ENCODE measurements around the gene TPCN1.

TPCN1 gene

DNA sequence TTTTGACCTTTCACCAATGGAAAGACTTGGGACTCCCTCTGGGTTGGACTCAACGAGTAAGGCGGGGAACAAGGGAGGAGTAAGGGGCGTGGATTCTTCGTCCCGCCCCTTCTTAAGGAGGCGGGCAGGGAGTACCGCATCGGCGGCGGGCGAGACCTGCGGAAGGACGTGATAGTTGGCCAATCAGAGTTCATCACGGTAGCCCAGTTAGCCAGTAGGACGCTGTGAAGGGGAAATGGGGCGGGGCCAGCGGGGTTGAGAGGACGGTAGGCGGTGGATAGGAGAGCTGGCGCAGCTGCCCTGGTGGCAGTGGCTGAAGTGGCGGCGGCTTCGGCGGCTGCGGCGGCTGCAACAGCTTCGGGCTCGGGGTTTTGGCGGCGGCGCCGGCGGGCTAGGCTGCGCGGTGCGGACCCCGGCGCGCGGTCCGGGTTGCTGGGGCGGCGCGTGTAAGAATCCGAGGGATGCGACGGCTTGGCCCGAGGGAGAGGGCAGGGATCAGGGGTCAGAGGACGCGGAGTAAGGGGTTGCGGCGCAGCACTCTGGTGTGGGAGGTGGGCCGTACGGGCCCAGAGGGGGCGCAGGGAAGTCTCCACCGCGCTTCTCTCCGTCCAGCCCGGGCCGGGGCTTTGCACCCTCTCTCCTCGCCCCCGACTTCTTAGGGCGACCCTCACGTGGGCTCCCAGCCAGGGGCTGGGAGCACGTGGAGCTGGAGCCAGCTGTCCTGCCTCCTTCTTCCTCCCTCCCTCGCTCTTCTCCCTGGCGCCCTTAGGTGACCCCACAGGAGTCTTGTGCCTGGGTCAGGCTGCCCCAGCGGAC is at the start of gene TPCN1:
Gene TPCN1 (plus strand): TSS at position 284 of the 816 bp plus-strand sequence. CDS start 5,389 bp downstream, outside the sequence.
- peak; percentile 100 for DNase-seq

DNA sequence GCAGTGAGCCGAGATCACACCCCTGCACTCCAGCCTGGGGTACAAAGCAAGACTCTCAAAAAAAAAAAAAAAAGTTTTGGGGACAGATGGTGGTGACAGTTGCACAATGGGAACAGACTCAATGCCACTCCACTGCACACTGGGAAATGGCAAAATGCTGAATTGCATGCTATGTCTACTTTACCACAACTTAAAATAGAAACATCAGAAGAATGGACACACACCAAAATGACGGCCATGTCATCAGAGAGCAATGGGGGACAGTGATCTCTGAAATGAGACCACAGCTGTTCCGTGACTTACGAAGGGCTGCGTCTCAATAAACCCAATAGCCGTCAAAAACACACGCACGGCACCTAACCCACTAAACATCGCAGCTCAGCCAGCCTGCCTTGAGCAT is 49.7 kb upstream of the TPCN1 start:
- DNase-seq, result no peak

DNA sequence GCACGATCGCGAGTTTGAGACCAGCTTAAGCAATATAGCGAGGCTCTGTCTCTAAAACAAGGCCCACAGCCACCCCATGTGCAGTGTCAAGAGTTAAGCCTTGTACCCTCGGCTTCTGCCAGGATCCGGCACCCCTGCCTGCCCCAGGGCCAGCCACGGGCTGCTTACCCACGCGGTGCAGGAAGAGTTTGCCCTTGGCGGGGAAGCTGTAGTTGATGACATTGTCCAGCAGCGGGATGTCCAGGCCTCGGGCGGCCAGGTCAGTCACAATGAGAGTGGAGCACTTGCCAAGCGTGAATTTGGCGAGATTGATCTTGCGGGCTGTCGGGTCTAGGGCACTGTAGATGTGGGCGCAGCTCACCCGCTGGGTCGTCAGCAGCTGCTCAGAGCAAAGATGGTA is 49.1 kb upstream of the TPCN1 start:
- DNase-seq, result no peak

DNA sequence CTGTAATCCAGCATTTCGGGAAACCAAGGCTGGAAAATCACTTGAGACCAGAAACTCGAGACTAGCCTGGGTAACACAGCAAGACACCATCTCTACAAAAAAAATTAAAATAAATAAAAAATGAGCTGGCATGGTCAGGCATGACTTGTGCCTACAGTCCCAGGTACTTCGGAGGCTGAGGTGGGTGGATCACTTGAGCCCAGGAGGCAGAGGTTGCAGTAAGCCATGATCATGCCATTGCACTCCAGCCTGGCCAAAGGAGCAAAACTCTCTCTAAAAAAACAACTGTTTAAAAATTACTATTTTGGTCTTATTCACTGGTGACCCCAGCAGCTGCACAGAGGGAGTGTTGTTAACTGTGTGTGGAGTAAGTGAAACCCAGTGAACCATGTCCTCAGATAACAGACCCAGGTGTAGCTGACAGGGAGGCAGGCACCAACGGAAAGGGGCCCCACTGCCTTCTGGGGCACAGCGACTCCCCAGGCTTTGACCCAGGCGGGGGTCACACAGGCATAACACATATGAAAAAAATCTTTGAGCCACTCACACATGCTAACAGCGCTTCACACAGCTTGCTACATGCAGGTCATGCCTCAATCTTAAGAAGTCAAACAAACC is 48.1 kb upstream of the TPCN1 start:
- DNase-seq, result no peak

DNA sequence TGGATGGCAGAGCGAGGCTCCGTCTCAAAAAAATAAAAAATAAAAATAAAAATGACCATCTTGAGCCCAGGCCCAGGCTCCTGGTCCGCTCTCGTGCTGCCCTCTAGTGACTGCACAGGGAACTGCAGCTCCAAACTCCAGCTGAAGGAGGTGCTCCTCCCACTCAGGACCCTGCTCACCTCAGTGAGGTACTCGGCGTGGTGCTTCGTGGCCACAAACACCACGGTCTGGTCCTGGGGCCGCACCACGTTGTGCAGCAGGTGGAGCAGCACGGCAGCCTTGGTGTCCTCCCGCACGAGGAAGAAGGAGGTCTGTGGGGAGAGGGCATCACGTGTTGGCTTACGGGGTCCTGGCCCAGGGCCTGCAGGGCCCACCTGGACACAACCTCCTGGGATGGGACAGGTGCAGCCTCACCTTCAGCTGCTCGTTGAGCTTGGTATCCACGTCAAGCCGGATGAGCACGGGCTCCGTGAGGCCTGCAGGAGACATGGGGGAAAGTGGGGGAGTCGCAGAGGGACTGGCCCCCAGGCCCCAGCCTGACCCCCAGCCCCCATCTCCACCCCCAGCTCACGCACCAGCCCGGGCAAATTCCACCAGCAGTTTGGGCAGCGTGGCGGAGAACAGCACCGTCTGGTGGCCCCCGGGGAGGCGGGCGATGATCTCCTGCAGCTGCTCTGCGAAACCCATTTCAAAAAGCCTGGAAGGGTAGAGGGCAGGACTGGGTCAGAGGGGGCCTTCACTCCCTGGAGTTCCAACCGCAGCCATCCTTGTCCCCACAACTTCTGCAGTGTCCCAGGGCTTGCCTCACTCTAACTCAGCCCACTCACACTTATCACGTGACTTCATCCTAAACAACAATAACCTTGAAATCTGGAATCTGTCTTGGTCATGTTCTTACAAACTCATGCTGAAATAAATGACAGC is 46.5 kb upstream of the TPCN1 start:
- DNase-seq, result peak; percentile 89

DNA sequence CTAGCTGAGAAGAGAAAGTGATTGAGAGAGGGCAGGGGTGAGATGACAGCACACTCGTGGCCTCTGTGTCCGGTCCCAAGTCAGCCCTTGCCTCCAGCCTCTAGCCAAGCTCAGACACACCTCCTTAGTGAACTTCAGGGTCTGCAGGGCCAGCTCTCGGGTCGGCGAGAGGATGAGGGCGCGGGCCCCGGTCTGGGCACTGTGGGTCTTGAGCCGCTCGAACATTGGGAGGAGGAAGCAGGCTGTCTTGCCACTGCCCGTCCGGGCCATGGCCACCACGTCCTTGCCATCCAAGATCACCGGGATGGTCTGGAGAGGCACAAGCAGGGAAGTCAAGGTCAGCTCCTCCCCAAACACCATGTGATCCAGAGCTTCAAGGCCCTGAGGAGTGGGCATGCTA is 42.2 kb upstream of the TPCN1 start:
- DNase-seq, result no peak

DNA sequence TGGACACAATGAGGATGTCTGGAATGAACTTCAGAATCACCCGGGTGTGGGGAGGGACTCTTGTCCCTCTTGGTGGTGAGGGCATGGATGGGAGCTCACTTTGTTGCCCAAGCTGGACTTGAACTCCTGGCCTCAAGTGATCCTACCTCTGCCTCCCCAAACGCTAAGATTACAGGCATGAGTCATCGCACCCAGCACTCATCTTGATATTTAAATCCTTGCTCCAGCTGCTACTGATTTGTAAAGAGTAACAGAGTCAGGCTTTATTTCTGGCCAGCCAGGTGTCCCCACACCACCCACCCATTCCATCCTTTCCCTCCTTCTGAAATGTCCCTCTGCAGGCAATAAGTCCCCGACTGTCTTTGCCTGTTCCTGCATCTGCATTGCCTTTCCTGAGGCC is 40.9 kb upstream of the TPCN1 start:
- no peak for DNase-seq

DNA sequence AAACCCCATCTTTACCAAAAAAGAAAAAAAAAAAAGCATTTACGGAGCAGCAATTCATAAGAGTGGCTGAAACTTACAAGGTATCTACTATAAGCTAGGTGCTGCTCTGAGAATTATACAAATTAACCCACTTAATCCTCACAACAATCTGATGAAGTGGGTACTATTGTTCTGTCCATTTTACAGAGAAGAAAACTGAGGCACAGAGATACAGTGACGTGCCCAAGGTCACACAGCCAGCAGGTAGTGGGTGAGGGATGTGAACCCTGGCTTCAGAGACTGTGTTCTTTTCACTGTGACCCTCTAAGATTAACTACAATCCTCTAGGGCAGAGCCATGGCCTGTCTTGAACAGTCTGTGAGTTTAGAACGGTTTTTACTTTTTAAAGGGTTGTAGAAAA is 39.3 kb upstream of the TPCN1 start:
- no peak for DNase-seq

DNA sequence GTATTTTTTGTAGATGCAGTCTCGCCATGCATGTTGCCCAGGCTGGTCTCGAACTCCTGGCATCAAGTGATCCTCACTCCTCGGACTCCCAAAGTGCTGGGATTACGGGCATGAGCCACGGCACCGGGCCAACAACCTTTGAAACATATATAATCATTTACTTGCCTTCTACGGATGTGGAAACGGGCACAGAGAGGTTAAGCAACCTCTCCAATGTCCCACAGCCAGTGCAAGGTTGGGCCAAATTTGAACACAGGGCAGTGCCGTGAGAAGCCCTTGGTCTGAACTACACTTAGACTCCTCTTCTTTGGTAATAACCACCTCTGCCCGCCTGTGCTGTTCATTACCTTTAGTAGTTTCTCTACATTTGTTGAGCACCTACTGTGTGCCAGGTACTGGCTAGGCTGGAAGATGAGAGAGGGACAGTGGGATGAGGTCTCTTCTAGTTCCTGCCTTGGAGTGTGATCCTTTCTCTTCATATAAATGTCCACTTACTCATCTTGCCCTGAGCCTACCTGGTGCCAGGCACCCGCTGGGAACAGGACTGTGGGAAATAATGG is 38.2 kb upstream of the TPCN1 start:
- DNase-seq, result no peak

DNA sequence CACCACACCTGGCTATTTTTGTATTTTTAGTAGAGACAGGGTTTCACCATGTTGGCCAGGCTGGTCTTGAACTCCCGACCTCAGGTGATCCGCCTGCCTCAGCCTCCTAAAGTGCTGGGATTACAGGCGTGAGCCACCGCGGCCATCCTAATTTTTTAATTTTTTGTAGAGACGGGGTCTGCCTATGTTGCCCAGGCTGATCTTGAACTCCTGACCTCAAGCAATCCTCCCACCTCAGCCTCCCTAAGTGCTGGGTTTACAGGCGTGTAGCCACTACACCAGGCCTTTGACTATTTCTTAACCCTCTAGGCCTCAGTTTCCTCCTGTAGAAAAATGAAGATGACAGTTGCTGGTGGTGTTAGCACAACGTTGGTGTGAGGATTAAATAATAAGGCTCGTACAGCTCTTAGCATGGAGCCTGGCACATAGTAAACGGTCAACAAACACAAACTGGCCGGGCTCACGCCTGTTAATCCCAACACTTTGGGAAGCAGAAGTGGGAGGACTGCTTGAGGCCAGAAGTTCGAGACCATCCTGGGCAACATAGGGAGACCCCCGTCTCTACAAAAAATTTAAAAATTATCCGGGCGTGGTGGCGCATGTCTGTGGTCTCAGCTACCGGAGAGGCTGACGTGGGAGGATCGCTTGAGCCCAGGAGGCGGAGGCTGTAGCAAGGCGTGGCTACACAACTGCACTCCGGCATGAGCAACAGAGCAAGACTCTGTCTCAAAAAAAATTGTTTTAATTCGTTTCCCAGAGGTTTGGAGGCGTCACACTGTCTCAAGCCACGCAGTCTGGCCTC is 37.0 kb upstream of the TPCN1 start:
- DNase-seq, result peak; percentile 92

DNA sequence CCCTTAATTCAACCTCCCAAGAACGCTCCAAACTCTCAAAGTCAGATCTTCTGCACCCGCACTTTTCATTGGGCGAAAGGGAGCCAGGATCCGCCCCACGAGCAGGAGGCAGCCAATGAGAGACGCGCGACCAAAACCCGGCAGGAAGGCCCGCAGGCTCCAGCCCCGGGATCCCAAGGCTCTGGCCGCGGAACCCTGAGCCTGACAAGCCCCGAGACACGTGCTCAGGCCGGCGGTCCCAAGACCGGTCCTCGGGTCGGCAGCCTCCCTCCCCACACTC is 36.4 kb upstream of the TPCN1 start:
- peak; percentile 95 for DNase-seq

DNA sequence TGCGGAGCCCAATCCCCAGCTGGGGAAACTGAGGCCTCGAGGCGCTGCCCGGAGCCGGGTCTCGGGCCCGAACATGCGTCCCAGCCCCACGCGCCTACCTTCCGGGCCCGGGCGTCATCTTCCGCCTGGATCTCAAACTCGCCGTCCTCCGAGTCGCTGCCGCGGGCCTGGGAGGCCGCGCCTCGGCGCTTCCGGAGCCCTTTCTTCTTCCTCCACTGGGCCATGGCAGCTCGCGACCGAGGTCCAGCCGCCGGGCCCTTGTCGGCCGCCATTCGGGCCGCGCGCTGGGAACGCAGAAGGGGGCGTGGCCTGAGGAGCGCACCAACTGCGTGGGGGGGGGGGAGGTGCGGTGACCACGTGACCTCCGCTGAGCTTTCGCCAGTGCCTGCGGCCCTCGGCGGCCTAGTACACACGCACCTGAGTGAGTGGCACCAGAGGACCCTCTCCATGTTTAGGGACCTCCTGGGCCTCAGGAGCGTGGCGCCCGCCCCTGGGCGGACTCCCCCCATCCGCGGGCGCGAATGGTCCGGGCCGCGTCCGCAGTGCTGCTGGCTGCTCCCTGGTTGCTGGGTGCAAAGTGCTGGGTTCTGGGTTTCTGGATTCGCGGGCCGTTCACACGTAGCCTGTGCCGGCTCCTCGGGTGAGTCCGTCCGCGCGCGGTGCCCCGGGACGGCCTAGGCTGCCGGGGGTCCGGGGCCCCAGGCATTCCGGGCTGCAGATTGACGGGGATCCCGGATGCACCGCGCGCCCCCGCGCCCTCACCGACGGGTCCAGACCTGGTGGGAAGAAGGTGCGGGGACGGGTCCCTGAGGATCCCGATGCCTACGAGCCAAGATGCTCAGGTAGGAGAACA is 35.9 kb upstream of the TPCN1 start, which contains the start of the genes DDX54 and RITA1:
Gene DDX54 (minus strand): TSS at position 299 of the 853 bp plus-strand sequence. CDS start 27 bp downstream, at position 272.
Gene RITA1 (plus strand): TSS at position 542 of the 853 bp plus-strand sequence. CDS start 1,026 bp downstream, outside the sequence.
- peak; percentile 97 for DNase-seq

DNA sequence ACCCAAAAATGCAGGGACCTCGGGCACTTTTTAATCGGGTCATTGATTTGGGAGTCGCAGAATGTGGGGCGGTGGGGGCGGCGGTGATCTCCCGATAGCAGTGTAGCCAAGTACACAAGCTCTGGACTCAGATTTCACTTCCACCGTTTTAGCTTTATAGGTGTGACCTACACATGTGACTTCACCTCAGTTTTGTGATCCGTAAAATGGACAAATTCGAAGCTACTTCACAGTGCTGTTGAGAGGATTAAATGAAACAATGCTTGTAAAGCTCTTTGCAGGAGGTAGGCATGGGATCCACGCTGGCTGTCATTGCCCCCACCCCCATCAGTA is 35.3 kb upstream of the TPCN1 start:
- no peak for DNase-seq

DNA sequence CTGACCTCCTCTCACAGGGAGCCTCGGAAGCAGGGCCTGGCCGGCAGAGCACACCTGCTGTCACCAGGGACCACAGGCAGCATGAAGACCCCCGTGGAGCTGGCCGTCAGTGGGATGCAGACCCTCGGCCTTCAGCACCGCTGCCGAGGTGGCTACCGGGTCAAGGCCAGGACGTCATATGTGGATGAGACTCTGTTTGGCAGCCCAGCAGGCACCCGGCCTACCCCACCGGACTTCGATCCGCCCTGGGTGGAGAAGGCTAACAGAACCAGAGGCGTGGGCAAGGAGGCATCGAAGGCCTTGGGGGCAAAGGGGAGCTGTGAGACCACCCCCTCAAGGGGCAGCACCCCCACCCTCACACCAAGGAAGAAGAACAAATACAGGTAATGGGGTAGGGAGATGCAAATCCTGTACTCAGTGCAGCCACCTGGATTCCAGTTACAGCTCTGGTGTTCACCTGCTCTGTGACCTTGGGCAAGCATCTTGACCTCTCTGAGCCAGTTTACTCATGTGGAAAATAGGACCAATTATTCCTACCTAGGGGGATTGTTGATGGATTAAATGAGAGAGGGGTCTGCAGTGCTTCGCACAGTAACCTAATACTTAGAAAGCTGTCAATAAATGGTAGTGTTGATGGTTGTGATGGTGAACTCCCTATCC is 34.5 kb upstream of the TPCN1 start:
- DNase-seq, result no peak

DNA sequence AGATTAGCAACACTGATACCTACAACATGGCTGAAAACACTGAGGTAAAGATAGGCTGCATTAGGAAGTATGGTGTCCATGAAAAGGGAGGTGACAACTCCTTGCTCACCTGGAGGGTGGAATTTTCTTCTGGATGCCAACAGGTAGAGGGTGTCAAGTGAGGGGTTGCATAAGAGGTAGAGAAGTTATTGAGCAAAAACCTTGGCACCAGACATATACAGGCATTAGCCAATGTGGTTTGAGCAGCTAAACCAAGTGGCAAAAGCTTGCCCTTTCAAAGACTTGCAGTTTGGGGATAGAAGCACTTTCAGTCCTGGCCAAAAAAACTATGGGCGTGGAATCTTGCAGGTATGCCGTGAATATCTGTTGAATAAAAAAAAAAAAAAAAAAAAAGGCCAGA is 31.9 kb upstream of the TPCN1 start:
- DNase-seq, result no peak

DNA sequence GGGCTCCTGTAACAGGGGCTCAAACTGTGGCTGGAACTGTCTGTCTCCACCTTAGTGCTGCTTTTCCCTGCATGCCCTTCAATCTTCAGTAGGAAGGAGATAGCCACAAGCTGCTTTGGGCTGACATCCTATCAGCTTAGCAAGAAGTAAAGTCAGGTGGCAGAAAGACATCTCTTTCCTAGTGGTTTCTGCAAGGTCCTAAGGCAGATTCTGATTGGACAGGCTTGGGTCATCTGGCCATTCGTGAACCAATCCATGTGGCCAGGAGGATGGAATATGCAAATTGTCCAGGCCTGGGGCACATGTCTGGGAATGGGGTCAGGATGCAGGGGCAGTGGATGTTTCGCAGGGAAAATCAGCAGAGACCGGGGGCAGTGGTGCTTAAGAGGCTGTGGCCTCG is 30.5 kb upstream of the TPCN1 start:
- peak; percentile 94 for DNase-seq

DNA sequence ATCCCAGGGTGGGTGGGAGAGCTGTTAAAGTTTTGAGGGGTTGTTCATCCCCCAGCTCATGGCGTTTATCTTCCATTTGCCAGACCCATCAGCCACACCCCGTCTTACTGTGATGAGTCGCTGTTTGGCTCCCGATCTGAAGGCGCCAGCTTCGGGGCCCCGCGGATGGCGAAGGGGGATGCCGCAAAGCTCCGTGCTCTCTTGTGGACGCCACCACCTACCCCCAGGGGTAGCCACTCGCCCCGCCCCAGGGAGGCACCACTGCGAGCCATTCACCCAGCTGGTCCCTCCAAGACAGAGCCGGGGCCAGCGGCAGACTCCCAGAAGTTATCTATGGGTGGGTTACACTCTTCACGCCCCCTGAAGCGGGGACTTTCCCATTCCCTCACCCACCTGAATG is 30.0 kb upstream of the TPCN1 start:
- no peak for DNase-seq

DNA sequence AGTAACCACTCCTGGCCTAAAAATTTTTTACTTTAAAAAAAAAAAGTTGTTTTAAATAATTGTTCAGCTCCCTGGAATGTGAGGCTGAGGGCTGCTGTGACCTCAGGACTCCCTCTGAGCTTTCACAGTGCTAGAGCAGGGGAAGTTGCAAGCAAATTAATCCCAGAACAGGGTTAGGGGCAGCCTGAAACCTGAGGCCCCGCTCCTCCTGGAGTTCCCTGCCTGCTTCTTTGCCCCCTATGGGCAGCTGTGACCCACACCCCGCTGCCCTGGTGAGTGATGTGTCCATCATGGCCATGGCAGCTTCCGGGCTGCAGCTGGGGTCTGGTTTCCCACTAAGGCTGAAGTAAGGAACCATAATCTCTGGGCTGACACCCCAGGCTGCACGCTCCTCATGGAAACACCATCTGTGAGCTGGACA is 26.3 kb upstream of the TPCN1 start:
- peak; percentile 70 for DNase-seq

DNA sequence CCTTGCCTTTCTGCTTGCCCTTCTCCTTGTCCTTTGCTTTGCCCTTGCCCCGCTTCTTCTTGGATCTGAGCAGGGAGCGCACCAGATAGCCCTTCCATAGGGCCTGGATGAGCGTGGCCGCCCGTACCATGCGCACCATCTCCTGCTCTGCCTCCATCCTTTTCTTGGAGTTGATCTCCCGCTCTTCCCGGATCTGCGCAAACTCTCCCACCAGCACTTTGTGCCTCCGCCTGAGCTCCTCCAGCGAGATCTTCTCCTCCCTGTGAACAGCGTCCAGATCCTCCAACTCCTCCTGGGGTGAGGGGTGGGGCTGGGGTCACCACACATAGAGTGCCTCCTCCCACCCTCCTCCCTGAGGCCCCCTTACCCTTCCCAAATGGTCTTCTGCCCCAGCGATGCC is 25.7 kb upstream of the TPCN1 start:
- DNase-seq, result no peak

DNA sequence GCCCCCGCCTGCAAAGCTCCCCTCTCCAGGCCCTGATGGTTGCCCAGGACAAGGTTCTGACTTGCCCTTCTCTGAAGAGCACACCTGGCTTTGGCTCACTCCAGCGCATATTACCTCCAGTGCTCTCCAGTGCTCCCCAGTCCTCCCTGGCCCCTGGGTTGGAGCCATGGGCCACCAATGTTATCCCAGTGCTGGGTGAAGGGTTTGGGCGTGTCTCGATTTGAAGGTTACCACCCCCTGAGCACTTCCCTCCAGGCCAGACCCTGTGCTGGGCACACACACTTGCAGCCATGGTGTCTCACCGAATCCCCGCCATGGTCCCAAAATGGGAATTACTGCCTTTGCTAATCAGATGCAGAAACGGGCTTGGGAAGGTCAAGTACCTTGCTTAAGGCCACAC is 24.7 kb upstream of the TPCN1 start:
- no peak for DNase-seq

DNA sequence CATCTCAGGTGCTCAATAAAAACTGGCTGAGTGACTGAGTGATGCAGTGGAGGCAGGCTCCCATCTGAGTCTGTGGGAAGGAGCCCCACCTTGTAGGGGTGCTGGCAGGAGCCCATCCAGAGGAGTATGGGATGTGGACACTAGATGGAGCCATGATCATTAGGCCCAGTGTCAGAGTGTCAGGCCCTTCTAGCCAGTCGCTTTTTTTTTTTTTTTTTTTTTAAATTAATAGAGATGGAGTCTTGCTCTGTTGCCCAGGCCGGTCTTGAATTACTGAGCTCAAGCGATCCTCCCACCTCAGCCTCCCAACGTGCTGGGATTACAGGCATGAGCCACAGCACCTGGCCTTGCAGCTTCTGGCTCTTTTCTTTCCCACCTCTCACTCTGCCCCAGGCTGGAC is 24.3 kb upstream of the TPCN1 start:
- peak; percentile 81 for DNase-seq

All from islet precursor cell (in vitro differentiated cells).